ENCODE data around the gene LMTK3.
"Not testable (repeated sequence)": the region's sequence is repeated elsewhere in the genome, so short reads cannot be mapped to it uniquely, and the experiment has no call there.

Gene LMTK3

GRCh38 chr19:48493718-48494401, 17.8 kb downstream of the LMTK3 start:
- peaks cover 8% of the 10 kb centered on the region for H3K27me3 ChIP-seq (ENCODE audit: insufficient read depth, low read length)
- H3K36me3 ChIP-seq (ENCODE audit: insufficient read depth, low read length): no peaks in the 10 kb centered on the region
- H3K9ac ChIP-seq (ENCODE audit: low read depth, low read length): peak overlapping the region; percentile 73
- no peak overlapping the region; the same call in 1 of the 2 replicates for H3K27ac ChIP-seq (ENCODE audit: low read depth, low read length)
- no peaks in the 10 kb centered on the region for H3K9me3 ChIP-seq (ENCODE audit: insufficient read depth, low read depth, low read length)
- peak overlapping the region; percentile 69 for H3K4me3 ChIP-seq (ENCODE audit: low read length)
- 5% methylated on average over 70 of the region's 70 CpGs for WGBS
- peaks cover 7% of the 10 kb centered on the region for H3K4me1 ChIP-seq (ENCODE audit: insufficient read depth, low read length)

GRCh38 chr19:48492925-48493717, 18.5 kb downstream of the LMTK3 start:
- 2% methylated on average over 43 of the region's 47 CpGs for WGBS
- H3K4me1 ChIP-seq (ENCODE audit: insufficient read depth, low read length): peaks cover 7% of the 10 kb centered on the region
- H3K27ac ChIP-seq (ENCODE audit: low read depth, low read length): peak overlapping the region; percentile 84; the same call in 1 of the 2 replicates
- peaks cover 8% of the 10 kb centered on the region for H3K27me3 ChIP-seq (ENCODE audit: insufficient read depth, low read length)
- H3K4me3 ChIP-seq (ENCODE audit: low read length): peak overlapping the region; percentile 69
- H3K9ac ChIP-seq (ENCODE audit: low read depth, low read length): peak overlapping the region; percentile 73
- no peaks in the 10 kb centered on the region for H3K9me3 ChIP-seq (ENCODE audit: insufficient read depth, low read depth, low read length)
- H3K36me3 ChIP-seq (ENCODE audit: insufficient read depth, low read length): no peaks in the 10 kb centered on the region

GRCh38 chr19:48491793-48492123, 19.9 kb downstream of the LMTK3 start:
- 9% methylated on average over 10 of the region's 10 CpGs for WGBS
- peaks cover 8% of the 10 kb centered on the region for H3K27me3 ChIP-seq (ENCODE audit: insufficient read depth, low read length)
- peak overlapping the region; percentile 89; the same call in 1 of the 2 replicates for H3K27ac ChIP-seq (ENCODE audit: low read depth, low read length)
- peak overlapping the region; percentile 60 for H3K4me3 ChIP-seq (ENCODE audit: low read length)
- peaks cover 7% of the 10 kb centered on the region for H3K4me1 ChIP-seq (ENCODE audit: insufficient read depth, low read length)
- no peak overlapping the region for H3K9ac ChIP-seq (ENCODE audit: low read depth, low read length)
- H3K36me3 ChIP-seq (ENCODE audit: insufficient read depth, low read length): no peaks in the 10 kb centered on the region
- no peaks in the 10 kb centered on the region for H3K9me3 ChIP-seq (ENCODE audit: insufficient read depth, low read depth, low read length)

- H3K27me3 ChIP-seq (ENCODE audit: insufficient read depth, low read length): peaks cover 8% of the 10 kb centered on the region
- H3K4me1 ChIP-seq (ENCODE audit: insufficient read depth, low read length): peaks cover 7% of the 10 kb centered on the region
- peak overlapping the region; percentile 89; the same call in 1 of the 2 replicates for H3K27ac ChIP-seq (ENCODE audit: low read depth, low read length)
- WGBS: 3% methylated on average over 36 of the region's 50 CpGs
- H3K9me3 ChIP-seq (ENCODE audit: insufficient read depth, low read depth, low read length): no peaks in the 10 kb centered on the region
- H3K36me3 ChIP-seq (ENCODE audit: insufficient read depth, low read length): no peaks in the 10 kb centered on the region
- H3K4me3 ChIP-seq (ENCODE audit: low read length): peak overlapping the region; percentile 60
- H3K9ac ChIP-seq (ENCODE audit: low read depth, low read length): no peak overlapping the region
Observed at GRCh38 chr19:48490981-48491792, 20.4 kb downstream of the LMTK3 start.

DNA sequence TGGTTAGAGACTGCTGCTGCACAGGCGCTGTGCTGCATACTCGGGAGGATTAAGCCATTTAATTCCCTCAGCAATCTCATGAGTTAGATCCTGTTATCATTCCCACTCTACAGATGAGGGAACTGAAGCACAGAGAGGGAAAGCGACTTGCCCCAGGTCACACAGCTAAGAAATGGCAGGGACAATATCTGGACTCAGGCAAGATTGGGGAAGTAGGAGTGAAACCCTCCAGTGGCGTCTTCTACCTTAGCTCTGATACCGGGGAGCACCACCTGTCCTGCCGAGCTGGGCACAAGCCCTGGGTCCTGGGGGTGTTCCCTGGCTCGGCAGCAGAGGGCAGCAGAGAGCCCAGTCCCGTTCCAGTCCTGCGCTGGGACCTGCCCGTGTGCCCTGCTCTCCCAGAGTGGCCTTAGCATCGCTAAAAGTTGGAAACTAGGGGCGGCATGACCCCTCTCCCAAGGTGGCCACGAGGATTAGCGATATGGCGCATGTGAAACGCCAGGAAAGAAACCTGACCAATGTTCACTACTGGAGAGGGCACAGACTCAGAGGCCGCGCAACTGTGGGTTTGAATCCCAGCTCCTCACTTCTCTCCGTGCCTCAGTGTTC, 21.9 kb downstream of the LMTK3 start:
- Histone ChIP-seq H3K9ac (ENCODE audit: low read depth, low read length) (no peak overlapping the region), H3K27me3 (ENCODE audit: insufficient read depth, low read length) (peaks cover 8% of the 10 kb centered on the region), H3K36me3 (ENCODE audit: insufficient read depth, low read length) (no peaks in the 10 kb centered on the region), H3K27ac (ENCODE audit: low read depth, low read length) (no peak overlapping the region), H3K4me3 (ENCODE audit: low read length) (no peak overlapping the region), H3K9me3 (ENCODE audit: insufficient read depth, low read depth, low read length) (no peaks in the 10 kb centered on the region), H3K4me1 (ENCODE audit: insufficient read depth, low read length) (peaks cover 7% of the 10 kb centered on the region)
- WGBS: 31% methylated on average over 19 of the region's 19 CpGs

DNA sequence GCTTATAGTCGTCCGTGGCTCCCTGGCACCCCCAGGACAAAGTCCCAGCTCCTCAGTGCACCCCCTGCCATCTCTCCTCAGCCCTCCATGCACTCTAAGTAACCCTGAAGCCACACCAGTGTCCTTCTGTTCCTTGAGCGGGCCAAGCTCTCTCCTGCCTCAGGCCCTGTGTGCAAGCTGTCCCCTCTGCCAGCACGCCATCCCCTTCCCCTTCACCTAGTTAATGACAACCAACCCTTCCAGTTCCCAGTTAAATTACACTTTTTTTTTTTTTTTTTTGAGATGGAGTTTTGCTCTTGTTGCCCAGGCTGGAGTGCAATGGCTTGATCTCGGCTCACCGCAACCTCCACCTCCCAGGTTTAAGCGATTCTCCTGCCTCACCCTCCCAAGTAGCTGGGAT, 23.2 kb downstream of the LMTK3 start:
- H3K36me3 ChIP-seq (ENCODE audit: insufficient read depth, low read length); H3K27me3 ChIP-seq (ENCODE audit: insufficient read depth, low read length); H3K4me3 ChIP-seq (ENCODE audit: low read length); H3K27ac ChIP-seq (ENCODE audit: low read depth, low read length); H3K9ac ChIP-seq (ENCODE audit: low read depth, low read length); H3K4me1 ChIP-seq (ENCODE audit: insufficient read depth, low read length); H3K9me3 ChIP-seq (ENCODE audit: insufficient read depth, low read depth, low read length): not testable (repeated sequence)
- 89% methylated on average over 7 of the region's 7 CpGs for WGBS

DNA sequence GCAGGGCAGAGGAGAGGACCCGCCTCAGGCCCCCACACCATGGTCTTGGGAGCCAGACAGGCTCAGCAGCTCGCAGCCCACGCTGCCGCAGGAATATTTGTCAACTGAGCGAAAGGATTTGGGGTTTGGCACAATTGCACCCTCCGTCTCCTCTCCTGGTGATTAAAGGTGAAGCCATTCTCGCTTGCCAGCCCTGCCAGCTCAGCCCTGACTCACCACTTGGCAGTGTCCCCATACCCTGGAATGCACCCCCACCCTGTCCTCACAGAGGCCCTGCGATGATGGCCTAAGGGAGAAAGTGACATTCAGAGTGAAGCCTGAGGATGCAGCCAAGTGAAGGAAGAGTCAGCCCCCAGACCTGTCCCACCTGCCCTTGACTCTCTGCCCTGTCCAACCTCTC, 23.7 kb downstream of the LMTK3 start:
- 94% methylated on average over 8 of the region's 8 CpGs for WGBS
- Histone ChIP-seq H3K4me1 (ENCODE audit: insufficient read depth, low read length) (peaks cover 7% of the 10 kb centered on the region), H3K4me3 (ENCODE audit: low read length) (no peak overlapping the region), H3K9ac (ENCODE audit: low read depth, low read length) (no peak overlapping the region), H3K9me3 (ENCODE audit: insufficient read depth, low read depth, low read length) (no peaks in the 10 kb centered on the region), H3K27ac (ENCODE audit: low read depth, low read length) (no peak overlapping the region), H3K27me3 (ENCODE audit: insufficient read depth, low read length) (peaks cover 5% of the 10 kb centered on the region; the same call in 1 of the 2 replicates), H3K36me3 (ENCODE audit: insufficient read depth, low read length) (no peaks in the 10 kb centered on the region)

- Histone ChIP-seq H3K27ac (ENCODE audit: low read depth, low read length) (no peak overlapping the region), H3K36me3 (ENCODE audit: insufficient read depth, low read length) (no peaks in the 10 kb centered on the region), H3K27me3 (ENCODE audit: insufficient read depth, low read length) (peaks cover 5% of the 10 kb centered on the region; the same call in 1 of the 2 replicates), H3K4me3 (ENCODE audit: low read length) (no peak overlapping the region), H3K4me1 (ENCODE audit: insufficient read depth, low read length) (peaks cover 7% of the 10 kb centered on the region), H3K9ac (ENCODE audit: low read depth, low read length) (no peak overlapping the region), H3K9me3 (ENCODE audit: insufficient read depth, low read depth, low read length) (no peaks in the 10 kb centered on the region)
- WGBS: 91% methylated on average over 6 of the region's 6 CpGs
Observed at GRCh38 chr19:48487544-48487943, 24.1 kb downstream of the LMTK3 start.

DNA sequence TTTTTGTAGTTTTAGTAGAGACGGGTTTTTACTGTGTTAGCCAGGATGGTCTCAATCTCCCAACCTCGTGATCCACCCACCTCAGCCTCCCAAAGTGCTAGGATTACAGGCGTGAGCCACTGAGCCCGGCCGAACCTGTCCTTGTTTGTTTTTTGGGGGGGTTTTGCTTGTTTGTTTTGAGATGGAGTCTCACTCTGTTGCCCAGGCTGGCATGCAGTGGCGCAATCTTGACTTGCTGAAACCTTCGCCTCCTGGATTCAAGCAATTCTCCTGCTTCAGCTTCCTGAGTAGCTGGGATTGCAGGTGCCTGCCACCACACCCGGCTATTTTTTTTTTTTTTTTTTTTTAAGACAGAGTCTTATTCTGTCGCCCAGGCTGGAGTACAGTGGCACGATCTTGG, 24.9 kb downstream of the LMTK3 start:
- WGBS: 94% methylated on average over 9 of the region's 10 CpGs

GRCh38 chr19:48484931-48485612, 26.6 kb downstream of the LMTK3 start:
- no peak overlapping the region for H3K9ac ChIP-seq (ENCODE audit: low read depth, low read length)
- H3K9me3 ChIP-seq (ENCODE audit: insufficient read depth, low read depth, low read length): no peaks in the 10 kb centered on the region
- WGBS: 92% methylated on average over 34 of the region's 37 CpGs
- H3K36me3 ChIP-seq (ENCODE audit: insufficient read depth, low read length): peaks cover 15% of the 10 kb centered on the region; the same call in 1 of the 2 replicates
- H3K4me3 ChIP-seq (ENCODE audit: low read length): no peak overlapping the region
- no peak overlapping the region for H3K27ac ChIP-seq (ENCODE audit: low read depth, low read length)
- peaks cover 3% of the 10 kb centered on the region; the same call in 1 of the 2 replicates for H3K4me1 ChIP-seq (ENCODE audit: insufficient read depth, low read length)
- peaks cover 2% of the 10 kb centered on the region; the same call in 1 of the 2 replicates for H3K27me3 ChIP-seq (ENCODE audit: insufficient read depth, low read length)

More for the DNA sequence above, 24.9 kb downstream of the LMTK3 start:
- not testable (repeated sequence) for H3K36me3 ChIP-seq (ENCODE audit: insufficient read depth, low read length); H3K4me1 ChIP-seq (ENCODE audit: insufficient read depth, low read length); H3K27ac ChIP-seq (ENCODE audit: low read depth, low read length); H3K4me3 ChIP-seq (ENCODE audit: low read length); H3K9ac ChIP-seq (ENCODE audit: low read depth, low read length); H3K9me3 ChIP-seq (ENCODE audit: insufficient read depth, low read depth, low read length); H3K27me3 ChIP-seq (ENCODE audit: insufficient read depth, low read length)

Measured in HUES64 (cell line).